ENCODE results near the gene GMNN.
"Not testable (repeated sequence)": the region's sequence is repeated elsewhere in the genome, so short reads cannot be mapped to it uniquely, and the experiment has no call there.

The GMNN gene

GRCh38 chr6:24761851-24762250 is 12.9 kb upstream of the GMNN start:
- no peak for DNase-seq (ENCODE audit: low read depth, low spot score)

GRCh38 chr6:24763578-24763977 is 11.2 kb upstream of the GMNN start:
- no peak for DNase-seq (ENCODE audit: low read depth, low spot score)

GRCh38 chr6:24764833-24765828 is 9.6 kb upstream of the GMNN start:
- not testable (repeated sequence) for DNase-seq (ENCODE audit: low read depth, low spot score)

- not testable (repeated sequence) for DNase-seq (ENCODE audit: low read depth, low spot score)
These were observed 8.8 kb upstream of the GMNN start for GRCh38 chr6:24765968-24766367.

GRCh38 chr6:24766680-24767462 is 7.9 kb upstream of the GMNN start:
- no peak for DNase-seq (ENCODE audit: low read depth, low spot score)

- DNase-seq (ENCODE audit: low read depth, low spot score), result no peak
These were observed 6.4 kb upstream of the GMNN start for GRCh38 chr6:24768361-24768760.

- DNase-seq (ENCODE audit: low read depth, low spot score), result no peak
These were observed 852 bp downstream of the GMNN start for GRCh38 chr6:24775520-24776058.

- no peak for DNase-seq (ENCODE audit: low read depth, low spot score)
These were observed 2.5 kb downstream of the GMNN start for GRCh38 chr6:24777227-24777626.

GRCh38 chr6:24778121-24778520 is 3.4 kb downstream of the GMNN start:
- no peak for DNase-seq (ENCODE audit: low read depth, low spot score)

- DNase-seq (ENCODE audit: low read depth, low spot score), result no peak
These were observed 4.1 kb downstream of the GMNN start for GRCh38 chr6:24778878-24779277.

- DNase-seq (ENCODE audit: low read depth, low spot score), result no peak
These were observed 4.8 kb downstream of the GMNN start for GRCh38 chr6:24779416-24780016.

GRCh38 chr6:24780206-24780605 is 5.5 kb downstream of the GMNN start:
- no peak for DNase-seq (ENCODE audit: low read depth, low spot score)

- no peak for DNase-seq (ENCODE audit: low read depth, low spot score)
These were observed 13.4 kb downstream of the GMNN start for GRCh38 chr6:24788031-24788665.

- DNase-seq (ENCODE audit: low read depth, low spot score), result no peak
These were observed 20.4 kb downstream of the GMNN start for GRCh38 chr6:24795106-24795505.

GRCh38 chr6:24796616-24797290 is 22.0 kb downstream of the GMNN start:
- DNase-seq (ENCODE audit: low read depth, low spot score), result no peak

GRCh38 chr6:24797596-24798216 is 23.0 kb downstream of the GMNN start:
- peak; percentile 10 for DNase-seq (ENCODE audit: low read depth, low spot score)

- no peak for DNase-seq (ENCODE audit: low read depth, low spot score)
These were observed 24.2 kb downstream of the GMNN start, which contains the start of gene ARMH2 for GRCh38 chr6:24798740-24799540. ARMH2 (minus strand) TSS chr6:24798917; CDS start chr6:24798857, 60 bp downstream.

GRCh38 chr6:24799541-24799915 is 24.8 kb downstream of the GMNN start:
- no peak for DNase-seq (ENCODE audit: low read depth, low spot score)

- no peak for DNase-seq (ENCODE audit: low read depth, low spot score)
These were observed 27.7 kb downstream of the GMNN start for GRCh38 chr6:24802271-24803059.
